K562 (cell line): ENCODE results near the gene LTO1. TPM values are rescaled to one million over a fixed set of nuclear protein-coding genes. Genes with fewer than 3 reads are reported as not detected.

Experiments used
- AFF1 ChIP-seq, 2 experiments: fragments of 450-650 bp; IDR thresholded peaks; 2 replicates each; pipeline ENCODE4 v1.6.1; 2018; ENCODE audit warnings: mild to moderate bottlenecking in 2 of 2, low read depth in 1 of 2; ENCODE audit not compliant: partially characterized antibody in 2 of 2
- CBX8 ChIP-seq: fragments of 200-600 bp; sonication (generic); IDR thresholded peaks from 2 replicates; pipeline ENCODE4 v1.6.1; 2012; ENCODE audit warnings: borderline replicate concordance, mixed run types, low read depth, mild to moderate bottlenecking, moderate library complexity, mixed read lengths, low read length, control low read depth, inconsistent platforms; ENCODE audit not compliant: poor library complexity, severe bottlenecking; ENCODE audit errors: extremely low read depth
- ERF ChIP-seq: fragments of 450-650 bp; formaldehyde crosslinking; IDR thresholded peaks from 2 replicates; pipeline ENCODE4 v1.4.0; 2020; ENCODE audit warnings: mild to moderate bottlenecking, mixed read lengths
- EZH2 ChIP-seq: IDR thresholded peaks from 2 replicates; pipeline ENCODE4 v1.6.1; 2012; ENCODE audit warnings: low read depth, mild to moderate bottlenecking, inconsistent platforms, low read length, borderline replicate concordance
- IRF2 ChIP-seq: sonication (generic); formaldehyde crosslinking; IDR thresholded peaks from 2 replicates; pipeline ENCODE4 v1.8.1; 2022; ENCODE audit warnings: mild to moderate bottlenecking, missing genetic modification reagents
- IRF9 ChIP-seq: fragments of 450-650 bp; IDR thresholded peaks from 2 replicates; pipeline ENCODE4 v1.6.1; 2016; ENCODE audit warnings: missing biosample characterization, missing genetic modification characterization
- NFIC ChIP-seq: fragments of 450-650 bp; IDR thresholded peaks from 2 replicates; pipeline ENCODE4 v1.6.1; 2017; ENCODE audit warnings: mild to moderate bottlenecking, inconsistent platforms
- USF2 ChIP-seq: sonication (generic); formaldehyde crosslinking; IDR thresholded peaks from 2 replicates; pipeline ENCODE4 v1.5.0; 2020; ENCODE audit warnings: missing genetic modification reagents
- YY1 ChIP-seq, 3 experiments: IDR thresholded peaks; 2 replicates each; pipeline ENCODE4 v1.6.1; 2011; ENCODE audit warnings: low read length in 2 of 3, mild to moderate bottlenecking in 2 of 3, moderate library complexity in 2 of 3, borderline replicate concordance in 1 of 3, control low read depth in 1 of 3, low read depth in 1 of 3; ENCODE audit not compliant: insufficient read depth in 3 of 3, insufficient replicate concordance in 2 of 3, control insufficient read depth in 1 of 3, insufficient read length in 1 of 3; ENCODE audit errors: extremely low read depth in 1 of 3
- ZMIZ1 ChIP-seq, 2 experiments: fragments of 150-350 bp in 1 of 2; IDR thresholded peaks; 2 replicates each; pipeline ENCODE4 v1.6.1; 2012 to 2016; ENCODE audit warnings: low read depth in 2 of 2, low read length in 2 of 2, mild to moderate bottlenecking in 1 of 2, moderate library complexity in 1 of 2
- polyA plus RNA-seq, 8 experiments: library from polyadenylated mRNA; depleted of rRNA in 4 of 8; stranded (reverse) in 5 of 8; unstranded in 3 of 8; fragments of >200 nt; fragmentation: Nextera tagmentation in 2 of 8; fragmentation: Illumina TruSeq in 1 of 8; extraction: Ambion mirVana in 2 of 8; extraction: Trizol in 1 of 8; gene quantifications; 2 replicates each; pipeline versions ENCODE4 v1.2.1 to v1.2.3, GENCODE V29; 2011 to 2014; ENCODE audit warnings: inconsistent platforms in 1 of 8, missing spikeins in 1 of 8
- total RNA-seq, 7 experiments: library from RNA; depleted of rRNA in 6 of 7; stranded (reverse); fragments of >200 nt in 6 of 7; fragmentation: Illumina TruSeq in 2 of 7; extraction: Trizol in 2 of 7; gene quantifications; 2 replicates each; pipeline versions ENCODE4 v1.2.1 to v1.2.3, GENCODE V29; 2011 to 2021; ENCODE audit warnings: low replicate concordance in 1 of 7

The LTO1 gene
- total and polyA plus RNA-seq, 9 of the 15 experiments (the other 6 are each of a cell fraction or from before 2014, with no cell fraction given), result 2.6 to 43.4 (median 19.1) TPM

GRCh38 chr11:69640260-69640994, 34.7 kb downstream of the LTO1 start (continued):
- no peak for TF ChIP-seq IRF9 (tag)
- TF ChIP-seq IRF2, result no peak
- peak in 1 of 3 experiments; percentile 53 for TF ChIP-seq YY1 (IDR thresholded peaks at IDR 0.05; ENCODE audit: borderline replicate concordance in 1 of 3, control insufficient read depth in 1 of 3, extremely low read depth in 1 of 3, insufficient read depth in 3 of 3, insufficient read length in 1 of 3, insufficient replicate concordance in 2 of 3, low read depth in 1 of 3, low read length in 2 of 3)
- TF ChIP-seq ZMIZ1 (IDR thresholded peaks at IDR 0.05; ENCODE audit: low read depth in 2 of 2, low read length in 2 of 2), result no peak
- TF ChIP-seq CBX8, result peak; percentile 26
- no peak for TF ChIP-seq AFF1 (IDR thresholded peaks at IDR 0.05; ENCODE audit: low read depth in 1 of 2, partially characterized antibody in 2 of 2)
- 0 out of 2 replicates have a peak, but pooled peaks have one; percentile 18 for TF ChIP-seq ERF (CRISPR knock-in tag)
- no peak for TF ChIP-seq USF2 (CRISPR knock-in tag)
- peak; percentile 42 for TF ChIP-seq NFIC
- no peak for TF ChIP-seq EZH2
